Measurements from ENCODE around the gene FPR2. TPM values are rescaled to one million over a fixed set of nuclear protein-coding genes. Genes with fewer than 3 reads are reported as not detected.

FPR2 gene
- total and polyA plus RNA-seq, 9 of the 15 experiments (the other 6 are each of a cell fraction or from before 2014, with no cell fraction given) = 0.03 to 0.15 (median 0.07) TPM; not detected in 6

- no peak for TF ChIP-seq ZKSCAN8 (CRISPR knock-in tag; IDR thresholded peaks at IDR 0.05)
- no peak for TF ChIP-seq ZBTB8A (IDR thresholded peaks at IDR 0.05; ENCODE audit: partially characterized antibody)
Observed at GRCh38 chr19:51746731-51747130, 14.2 kb upstream of the FPR2 start (continued).

DNA sequence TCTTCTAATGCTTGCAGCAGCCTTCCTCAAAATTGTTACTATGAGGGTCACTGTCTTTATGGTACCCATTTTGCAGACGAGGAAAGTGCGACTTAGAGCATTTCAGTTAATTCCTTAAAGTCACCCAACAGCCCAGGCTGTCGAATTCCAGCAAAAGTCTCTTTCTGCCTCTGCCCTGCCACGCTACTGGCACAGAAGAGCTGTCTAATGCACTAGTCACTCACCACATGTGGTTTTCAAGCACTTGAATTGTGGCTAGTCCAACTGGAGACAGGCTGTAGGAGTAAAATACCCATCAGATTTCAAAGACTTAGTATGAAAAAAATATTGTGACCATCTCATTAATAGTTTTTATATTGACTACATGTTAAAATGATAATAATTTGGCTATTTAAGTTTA, 11.0 kb upstream of the FPR2 start:
- no TSS peak for BruUV-seq (replicated peaks)
- intact Hi-C loops (cut with micrococcal nuclease) (no loop called here), in situ Hi-C loops (cut with MboI) (no loop called here)
- H2AFZ ChIP-seq (ENCODE audit: low read depth, low read length) = no peak overlapping the region
- no peak overlapping the region for H3K4me2 ChIP-seq (ENCODE audit: insufficient read depth, low read length)
- peaks cover 0 to 7% of the 10 kb centered on the region in 2 experiments; a peak in 2 of 5 replicates for H3K4me1 ChIP-seq (replicated peaks in 1 of 2; ENCODE audit: control insufficient read depth in 2 of 2, insufficient read depth in 2 of 2, low read length in 2 of 2)
- ChIA-PET POLR2A (interaction anchor here (1.1 kb wide), 1 partner anchor 14 kb away, joined by 3 read pairs; no protein-coding TSS in a partner anchor), CTCF (ENCODE audit: low intra/inter-chr PET ratio) (no interaction called here)
- H3K9me1 ChIP-seq (ENCODE audit: control insufficient read depth, insufficient read depth, low read length) = no peaks in the 10 kb centered on the region
- H3K9ac ChIP-seq (ENCODE audit: insufficient read depth in 1 of 2, low read depth in 2 of 2, low read length in 2 of 2) = no peak overlapping the region
- peaks cover 5 to 7% of the 10 kb centered on the region in 2 experiments; a peak in 1 of 5 replicates for H3K27me3 ChIP-seq (ENCODE audit: control insufficient read depth in 2 of 2, insufficient read depth in 2 of 2, low read length in 2 of 2)
- H4K20me1 ChIP-seq (replicated peaks; ENCODE audit: control insufficient read depth, insufficient read depth, low read length) = no peaks in the 10 kb centered on the region
- H3K27ac ChIP-seq (ENCODE audit: extremely low read depth, low read depth, low read length) = no peak overlapping the region
- no peaks in the 10 kb centered on the region for H3K9me3 ChIP-seq (replicated peaks; ENCODE audit: control insufficient read depth, insufficient read depth, low read depth, low read length)
- no peak overlapping the region for H3K4me3 ChIP-seq
- H3K36me3 ChIP-seq (ENCODE audit: control insufficient read depth, insufficient read depth, low read length) = no peaks in the 10 kb centered on the region
- H3K79me2 ChIP-seq (ENCODE audit: control insufficient read depth, insufficient read depth, low read length) = no peaks in the 10 kb centered on the region
- FAIRE-seq = no peak
- no peak for ATAC-seq
- 5% methylated on average over 4 of the region's 4 CpGs for WGBS (ENCODE audit: insufficient coverage, low coverage, missing lambda C conversion rate)
- no peak for DNase-seq (ENCODE audit: extremely low read depth in 1 of 4, low spot score in 3 of 4)
- TF ChIP-seq ZZZ3 (IDR thresholded peaks at IDR 0.05) (no peak), MECOM (CRISPR knock-in tag; IDR thresholded peaks at IDR 0.05) (no peak), HES1 (IDR thresholded peaks at IDR 0.05; ENCODE audit: low read depth) (no peak), SOX6 (IDR thresholded peaks at IDR 0.05) (no peak), TBP (optimal IDR thresholded peaks at IDR 0.05; ENCODE audit: low read depth, low read length) (no peak), RB1 (IDR thresholded peaks at IDR 0.05; ENCODE audit: low read depth) (no peak), RBBP5 (IDR thresholded peaks at IDR 0.05; ENCODE audit: borderline replicate concordance, insufficient read depth, low read length, poor library complexity, severe bottlenecking) (no peak)
- TF ChIP-seq, protein P1, sequence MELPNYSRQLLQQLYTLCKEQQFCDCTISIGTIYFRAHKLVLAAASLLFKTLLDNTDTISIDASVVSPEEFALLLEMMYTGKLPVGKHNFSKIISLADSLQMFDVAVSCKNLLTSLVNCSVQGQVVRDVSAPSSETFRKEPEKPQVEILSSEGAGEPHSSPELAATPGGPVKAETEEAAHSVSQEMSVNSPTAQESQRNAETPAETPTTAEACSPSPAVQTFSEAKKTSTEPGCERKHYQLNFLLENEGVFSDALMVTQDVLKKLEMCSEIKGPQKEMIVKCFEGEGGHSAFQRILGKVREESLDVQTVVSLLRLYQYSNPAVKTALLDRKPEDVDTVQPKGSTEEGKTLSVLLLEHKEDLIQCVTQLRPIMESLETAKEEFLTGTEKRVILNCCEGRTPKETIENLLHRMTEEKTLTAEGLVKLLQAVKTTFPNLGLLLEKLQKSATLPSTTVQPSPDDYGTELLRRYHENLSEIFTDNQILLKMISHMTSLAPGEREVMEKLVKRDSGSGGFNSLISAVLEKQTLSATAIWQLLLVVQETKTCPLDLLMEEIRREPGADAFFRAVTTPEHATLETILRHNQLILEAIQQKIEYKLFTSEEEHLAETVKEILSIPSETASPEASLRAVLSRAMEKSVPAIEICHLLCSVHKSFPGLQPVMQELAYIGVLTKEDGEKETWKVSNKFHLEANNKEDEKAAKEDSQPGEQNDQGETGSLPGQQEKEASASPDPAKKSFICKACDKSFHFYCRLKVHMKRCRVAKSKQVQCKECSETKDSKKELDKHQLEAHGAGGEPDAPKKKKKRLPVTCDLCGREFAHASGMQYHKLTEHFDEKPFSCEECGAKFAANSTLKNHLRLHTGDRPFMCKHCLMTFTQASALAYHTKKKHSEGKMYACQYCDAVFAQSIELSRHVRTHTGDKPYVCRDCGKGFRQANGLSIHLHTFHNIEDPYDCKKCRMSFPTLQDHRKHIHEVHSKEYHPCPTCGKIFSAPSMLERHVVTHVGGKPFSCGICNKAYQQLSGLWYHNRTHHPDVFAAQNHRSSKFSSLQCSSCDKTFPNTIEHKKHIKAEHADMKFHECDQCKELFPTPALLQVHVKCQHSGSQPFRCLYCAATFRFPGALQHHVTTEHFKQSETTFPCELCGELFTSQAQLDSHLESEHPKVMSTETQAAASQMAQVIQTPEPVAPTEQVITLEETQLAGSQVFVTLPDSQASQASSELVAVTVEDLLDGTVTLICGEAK (IDR thresholded peaks at IDR 0.05) = no peak
- TF ChIP-seq, protein P1 (CRISPR knock-in tag; IDR thresholded peaks at IDR 0.05) = no peak

Data from K562 (cell line).